GM12874 (cell line): Measurements from ENCODE around the gene ATXN7L1.

Source experiments
- CTCF ChIP-seq: IDR thresholded peaks from 2 replicates; pipeline ENCODE4 v1.5.1; 2011; ENCODE audit warnings: low read depth, mild to moderate bottlenecking, control low read depth, low read length, moderate library complexity; ENCODE audit not compliant: insufficient read depth

ATXN7L1 gene

GRCh38 chr7:105591522-105591921 is 284.9 kb downstream of the ATXN7L1 start:
- no peak for TF ChIP-seq CTCF

- no peak for TF ChIP-seq CTCF
Measured at GRCh38 chr7:105590793-105591192, 285.6 kb downstream of the ATXN7L1 start.

- TF ChIP-seq CTCF: peak; percentile 65
Measured at GRCh38 chr7:105589356-105590077, 286.9 kb downstream of the ATXN7L1 start.

GRCh38 chr7:105587909-105588635 is 288.3 kb downstream of the ATXN7L1 start:
- TF ChIP-seq CTCF: no peak

- no peak for TF ChIP-seq CTCF
Measured at GRCh38 chr7:105585850-105586500, 290.4 kb downstream of the ATXN7L1 start.

GRCh38 chr7:105584165-105584564 is 292.2 kb downstream of the ATXN7L1 start:
- no peak for TF ChIP-seq CTCF

- TF ChIP-seq CTCF: no peak
Measured at GRCh38 chr7:105583061-105583460, 293.3 kb downstream of the ATXN7L1 start.
